ENCODE measurements around the gene NPC2. TPM values are rescaled to one million over a fixed set of nuclear protein-coding genes. Genes with fewer than 3 reads are reported as not detected.
A peak's percentile ranks its signal among the peaks of the same experiment; 100 is the strongest.

Gene NPC2
- total RNA-seq, 1 experiment from 2014 or later, result 274 TPM

- DNase-seq (ENCODE audit: low read depth), result no peak
Measured at GRCh38 chr14:74472601-74473000, 20.5 kb downstream of the NPC2 start.

- no peak for DNase-seq (ENCODE audit: low read depth)
Measured at GRCh38 chr14:74469548-74470518, 23.3 kb downstream of the NPC2 start.

GRCh38 chr14:74468513-74468912 lies 24.6 kb downstream of the NPC2 start:
- no peak for DNase-seq (ENCODE audit: low read depth)

GRCh38 chr14:74465335-74465734 lies 27.8 kb downstream of the NPC2 start:
- DNase-seq (ENCODE audit: low read depth), result no peak

DNA sequence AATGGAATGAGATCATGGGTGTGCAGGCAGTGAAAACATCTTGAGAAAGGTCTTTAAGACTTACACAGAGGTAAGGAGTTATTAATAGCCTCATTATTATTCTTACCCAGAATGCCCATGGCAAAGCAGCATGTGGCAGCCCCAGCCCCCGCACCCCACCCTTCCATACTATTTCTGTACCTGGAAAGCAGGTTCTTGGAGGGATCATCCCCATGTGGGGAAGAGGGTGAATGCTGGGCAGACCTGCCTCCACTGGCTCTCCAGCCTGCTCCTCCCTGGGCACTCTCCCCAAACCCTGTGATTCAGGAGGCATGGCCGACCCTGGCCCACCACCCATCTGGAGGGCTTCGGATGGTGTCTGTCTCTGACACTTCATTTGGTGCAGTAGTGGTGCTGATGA lies 28.3 kb downstream of the NPC2 start:
- DNase-seq (ENCODE audit: low read depth), result no peak

DNA sequence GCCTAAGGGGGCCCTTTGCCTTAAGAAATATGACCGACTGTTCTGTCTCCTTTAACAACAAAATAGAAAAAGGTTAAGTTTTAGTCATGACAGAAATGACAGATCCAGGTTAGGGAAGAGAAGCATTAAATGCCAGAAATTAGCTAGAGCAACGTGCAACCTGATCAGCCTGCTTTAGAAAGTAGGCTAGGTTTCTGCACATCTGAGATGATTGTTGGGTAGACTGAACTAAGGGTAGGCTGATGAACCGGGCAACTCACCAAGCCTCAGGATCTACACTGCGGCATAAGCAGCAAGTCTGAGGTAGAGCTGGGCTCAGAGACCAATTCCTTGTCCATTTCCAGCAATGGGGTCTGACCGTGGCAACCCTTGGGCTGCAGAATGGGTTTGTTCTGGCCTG lies 29.4 kb downstream of the NPC2 start:
- DNase-seq (ENCODE audit: low read depth), result no peak

DNA sequence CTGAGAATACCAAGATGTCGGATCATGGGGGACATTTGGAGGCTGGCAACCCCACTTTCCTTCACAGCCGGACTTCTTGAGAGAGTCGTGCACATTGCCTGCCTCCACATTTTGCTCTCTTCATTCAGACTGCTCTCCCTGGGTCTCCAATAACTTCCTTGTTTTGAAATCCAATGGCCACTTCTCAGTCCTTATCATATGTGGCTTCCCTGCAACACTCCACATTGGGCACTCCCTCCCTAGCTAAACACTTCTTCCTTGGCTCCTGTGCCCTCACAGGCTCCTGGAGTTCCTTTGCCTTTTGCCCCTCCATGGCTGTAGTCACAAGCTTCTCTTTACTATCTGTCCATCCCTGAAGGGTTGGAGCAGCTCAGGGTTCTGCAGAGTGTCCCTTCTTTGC lies 30.1 kb downstream of the NPC2 start:
- no peak for DNase-seq (ENCODE audit: low read depth)

- no peak for DNase-seq (ENCODE audit: low read depth)
Measured at GRCh38 chr14:74459976-74460375, 33.1 kb downstream of the NPC2 start.

DNA sequence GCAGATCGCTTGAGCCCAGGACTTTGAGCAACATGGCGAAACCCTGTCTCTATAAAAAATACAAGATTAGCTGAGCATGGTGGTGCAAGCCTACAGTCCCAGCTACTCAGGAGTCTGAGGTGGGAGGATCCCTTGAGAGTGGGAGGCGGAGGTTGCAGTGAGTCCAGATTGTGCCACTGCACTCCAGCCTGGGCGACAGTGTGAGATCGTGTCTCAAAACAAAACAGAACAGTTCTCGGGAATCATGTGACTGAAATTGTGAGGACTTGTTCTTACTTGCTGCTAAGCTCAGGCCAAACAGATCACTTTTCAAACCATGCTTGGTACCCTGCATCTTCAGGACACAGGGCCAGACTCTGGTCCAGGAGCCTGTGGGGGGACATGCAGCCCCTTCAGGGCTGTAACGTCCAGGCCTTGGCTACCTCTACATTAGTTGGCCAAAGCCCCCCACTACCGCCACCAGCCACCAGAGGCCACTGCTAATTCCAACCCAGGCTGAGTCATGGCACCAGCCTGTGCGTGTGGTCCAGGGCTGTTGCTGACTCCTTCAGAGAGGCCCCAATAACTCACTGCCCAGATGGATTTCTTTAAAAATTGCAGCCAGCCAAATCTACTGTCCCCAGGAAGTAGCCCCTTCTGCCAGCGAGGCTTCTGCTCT lies 33.7 kb downstream of the NPC2 start:
- DNase-seq (ENCODE audit: low read depth), result peak; percentile 71

GRCh38 chr14:74457565-74457895 lies 35.6 kb downstream of the NPC2 start:
- DNase-seq (ENCODE audit: low read depth), result no peak

DNA sequence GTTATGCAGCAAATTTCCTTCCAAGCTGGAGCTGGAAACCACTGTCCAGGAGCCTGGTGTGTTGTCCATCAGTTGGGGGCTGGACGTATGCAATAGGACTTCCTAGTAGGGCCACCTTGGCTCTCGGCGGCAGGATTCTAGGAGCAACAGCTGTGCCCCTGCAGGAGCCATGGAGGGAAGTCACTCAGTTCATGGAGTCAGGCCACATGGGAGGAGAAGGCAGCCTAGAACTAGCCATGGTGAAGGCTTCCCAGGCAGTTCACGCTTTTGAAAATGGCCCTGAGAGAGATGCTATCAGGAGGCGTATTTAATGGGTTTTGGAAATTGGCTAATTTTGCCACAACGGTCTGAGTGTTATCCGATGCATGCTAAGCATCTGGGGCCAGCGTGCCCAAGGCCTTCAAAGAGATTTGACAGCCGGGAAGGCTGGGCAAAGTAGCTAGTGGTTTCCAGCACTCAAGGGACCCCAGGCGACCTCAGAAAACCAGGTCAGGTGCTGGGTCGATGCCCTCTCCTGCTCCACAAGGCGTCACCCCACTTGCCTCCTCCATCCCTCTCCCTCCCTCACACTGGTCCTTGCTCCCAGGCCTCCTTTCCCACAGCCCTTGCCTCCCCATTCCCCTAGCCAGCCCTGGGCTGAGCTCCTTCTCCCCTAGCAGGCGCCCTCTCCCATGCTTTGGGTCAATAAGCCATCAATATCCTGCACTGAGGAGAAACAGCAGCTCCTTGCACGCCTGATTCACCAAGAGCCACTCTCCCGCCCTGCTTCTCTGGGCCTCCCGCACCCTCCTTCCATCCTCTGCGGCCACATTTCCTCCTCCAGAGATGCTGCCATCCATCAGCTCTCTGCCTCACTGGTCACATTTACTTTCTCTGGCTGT lies 36.2 kb downstream of the NPC2 start:
- no peak for DNase-seq (ENCODE audit: low read depth)

DNA sequence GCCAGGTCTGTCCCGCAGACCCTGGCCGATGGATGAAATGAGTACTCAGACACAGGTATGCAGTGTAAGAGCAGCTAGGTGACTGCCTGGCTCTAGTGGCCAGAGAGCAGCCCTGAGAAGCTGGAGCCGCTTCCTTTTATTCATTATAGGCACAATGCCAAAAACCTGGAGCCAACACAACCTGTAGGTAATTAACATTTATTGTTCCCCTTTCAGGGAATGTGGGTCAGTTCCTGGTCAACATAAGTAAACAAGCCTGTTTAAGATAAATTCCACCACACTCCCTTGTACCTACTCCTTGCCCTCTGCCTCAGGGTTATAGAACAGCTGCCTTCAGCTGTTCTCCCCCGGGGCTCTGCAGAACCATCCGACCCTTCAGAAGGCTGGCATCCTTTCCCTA lies 38.7 kb downstream of the NPC2 start:
- DNase-seq (ENCODE audit: low read depth), result peak; percentile 45

DNA sequence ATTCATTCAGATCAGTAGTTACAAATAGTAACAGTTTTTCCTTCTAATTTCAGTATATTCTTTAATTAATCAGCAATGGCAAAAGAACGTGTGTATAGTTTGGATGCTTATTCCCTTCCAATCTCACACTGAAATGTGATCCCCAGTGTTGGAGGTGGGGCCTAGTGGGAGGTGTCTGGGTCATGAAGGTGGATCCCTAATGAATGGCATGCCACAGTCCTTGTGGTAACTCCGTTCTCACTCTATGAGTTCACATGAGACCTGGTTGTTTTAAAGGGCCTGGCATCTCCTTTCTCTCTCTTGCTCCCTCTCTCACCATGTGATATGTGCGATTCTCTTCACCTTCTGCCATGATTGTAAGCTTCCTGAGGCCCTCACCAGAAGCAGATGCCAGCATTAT lies 48.2 kb downstream of the NPC2 start:
- DNase-seq (ENCODE audit: low read depth), result no peak

GRCh38 chr14:74442757-74443156 lies 50.3 kb downstream of the NPC2 start:
- DNase-seq (ENCODE audit: low read depth), result no peak

GRCh38 chr14:74441113-74441512 lies 52.0 kb downstream of the NPC2 start:
- DNase-seq (ENCODE audit: low read depth), result no peak

GRCh38 chr14:74438351-74438915 lies 54.7 kb downstream of the NPC2 start:
- DNase-seq (ENCODE audit: low read depth), result no peak

DNA sequence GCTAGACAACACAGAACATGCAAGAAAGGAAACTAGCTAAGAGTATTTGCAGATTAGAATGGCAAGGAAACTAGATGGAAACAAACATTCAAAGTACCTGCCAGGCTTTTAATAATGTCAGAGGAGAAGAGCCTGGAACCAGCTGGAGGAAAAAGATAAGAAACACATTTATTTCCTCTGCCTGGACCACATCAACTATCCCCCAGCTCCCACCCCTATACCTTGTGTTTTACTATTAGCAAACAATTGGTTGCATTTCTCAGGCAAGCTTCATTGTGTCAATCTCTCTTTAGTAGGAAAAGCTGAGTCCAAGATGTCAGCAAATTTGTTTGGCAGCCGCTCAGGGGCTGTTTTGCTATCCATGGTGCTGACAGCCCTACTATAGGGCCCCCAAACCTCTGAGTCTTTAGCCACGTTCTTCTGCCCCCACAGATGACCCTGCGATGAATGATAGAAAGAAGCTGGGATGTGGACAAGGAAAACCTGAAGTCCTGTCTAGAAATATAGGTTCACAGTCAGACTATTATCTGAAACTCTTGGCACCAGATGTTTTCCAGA lies 55.5 kb downstream of the NPC2 start:
- DNase-seq (ENCODE audit: low read depth), result peak; percentile 6

DNA sequence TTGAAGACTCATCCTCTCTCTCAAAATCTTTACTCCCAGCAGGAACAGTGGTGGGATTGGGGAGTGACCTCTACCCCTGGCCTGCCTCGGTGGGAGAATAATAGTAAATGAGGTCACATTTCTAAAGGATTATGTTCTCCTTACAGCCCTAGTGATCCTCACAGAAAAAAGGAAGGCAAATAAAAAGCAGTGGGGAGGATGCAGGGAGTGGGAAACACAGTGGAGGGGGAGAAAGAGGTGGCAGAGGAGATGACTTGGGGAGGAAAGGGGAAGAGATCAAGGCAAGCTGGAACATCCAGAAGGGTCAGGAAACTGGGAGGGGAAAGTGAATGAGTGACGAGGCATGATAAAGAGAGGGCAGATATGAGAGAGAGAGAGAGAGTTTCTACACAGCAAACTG lies 58.8 kb downstream of the NPC2 start:
- DNase-seq (ENCODE audit: low read depth), result no peak

DNA sequence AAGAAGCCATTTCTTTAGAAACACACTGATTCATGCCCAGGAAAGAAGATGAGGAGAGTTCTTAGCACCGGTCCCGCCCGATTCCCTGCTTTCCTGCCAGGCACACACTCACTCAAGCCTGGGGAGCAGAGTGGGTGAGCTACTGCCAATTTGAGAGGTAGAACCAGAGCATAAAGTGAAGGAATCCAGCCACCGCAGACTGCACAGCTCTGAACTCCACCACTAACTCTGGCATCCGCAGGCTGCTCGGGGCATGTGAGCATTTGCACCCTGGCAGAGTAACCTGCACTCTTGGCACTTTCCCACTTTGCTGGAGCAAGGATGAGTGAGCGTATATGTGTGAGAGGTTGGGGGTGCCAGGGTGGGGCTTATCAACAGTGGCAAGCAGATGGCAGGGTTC lies 63.1 kb downstream of the NPC2 start:
- DNase-seq (ENCODE audit: low read depth), result no peak
